ENCODE data around the gene LPP.

LPP gene

GRCh38 chr3:188506446-188506845 is 352.5 kb downstream of the LPP start:
- Histone ChIP-seq H3K36me3 (no peaks in the 10 kb centered on the region), H3K9me3 (no peaks in the 10 kb centered on the region), H3K4me3 (ENCODE audit: low read depth, low read length) (no peak overlapping the region), H3K27me3 (no peaks in the 10 kb centered on the region), H3K4me1 (no peaks in the 10 kb centered on the region)
- TF ChIP-seq, protein P1, sequence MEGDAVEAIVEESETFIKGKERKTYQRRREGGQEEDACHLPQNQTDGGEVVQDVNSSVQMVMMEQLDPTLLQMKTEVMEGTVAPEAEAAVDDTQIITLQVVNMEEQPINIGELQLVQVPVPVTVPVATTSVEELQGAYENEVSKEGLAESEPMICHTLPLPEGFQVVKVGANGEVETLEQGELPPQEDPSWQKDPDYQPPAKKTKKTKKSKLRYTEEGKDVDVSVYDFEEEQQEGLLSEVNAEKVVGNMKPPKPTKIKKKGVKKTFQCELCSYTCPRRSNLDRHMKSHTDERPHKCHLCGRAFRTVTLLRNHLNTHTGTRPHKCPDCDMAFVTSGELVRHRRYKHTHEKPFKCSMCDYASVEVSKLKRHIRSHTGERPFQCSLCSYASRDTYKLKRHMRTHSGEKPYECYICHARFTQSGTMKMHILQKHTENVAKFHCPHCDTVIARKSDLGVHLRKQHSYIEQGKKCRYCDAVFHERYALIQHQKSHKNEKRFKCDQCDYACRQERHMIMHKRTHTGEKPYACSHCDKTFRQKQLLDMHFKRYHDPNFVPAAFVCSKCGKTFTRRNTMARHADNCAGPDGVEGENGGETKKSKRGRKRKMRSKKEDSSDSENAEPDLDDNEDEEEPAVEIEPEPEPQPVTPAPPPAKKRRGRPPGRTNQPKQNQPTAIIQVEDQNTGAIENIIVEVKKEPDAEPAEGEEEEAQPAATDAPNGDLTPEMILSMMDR (IDR thresholded peaks at IDR 0.05; ENCODE audit: low read depth, low read length) = no peak
- no peak for DNase-seq

GRCh38 chr3:188507244-188507720 is 353.3 kb downstream of the LPP start:
- TF ChIP-seq, protein P1 (IDR thresholded peaks at IDR 0.05; ENCODE audit: low read depth, low read length) = no peak
- H3K4me3 ChIP-seq (ENCODE audit: low read depth, low read length) = no peak overlapping the region
- no peaks in the 10 kb centered on the region for H3K4me1 ChIP-seq
- DNase-seq = no peak
- no peaks in the 10 kb centered on the region for H3K9me3 ChIP-seq
- H3K36me3 ChIP-seq = no peaks in the 10 kb centered on the region
- no peaks in the 10 kb centered on the region for H3K27me3 ChIP-seq

DNA sequence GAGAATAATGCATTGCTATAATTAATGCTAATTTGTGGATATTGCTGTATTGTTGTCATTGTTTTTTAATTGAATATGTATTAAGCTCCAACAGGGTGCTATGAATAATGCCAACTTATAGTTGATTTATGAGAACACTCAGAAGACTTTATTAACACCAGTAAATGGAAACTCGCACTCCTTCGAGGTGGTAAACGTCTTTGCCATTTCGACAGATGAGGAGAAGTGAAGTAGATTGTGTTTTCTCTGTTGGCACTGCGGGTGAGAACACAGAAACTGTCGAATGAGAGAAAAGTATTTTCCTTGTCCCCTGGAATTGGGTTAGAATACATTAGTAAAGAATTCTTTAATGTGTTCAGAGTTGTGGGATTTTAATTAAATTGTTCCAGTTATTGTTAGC is 354.5 kb downstream of the LPP start:
- no peaks in the 10 kb centered on the region for H3K9me3 ChIP-seq
- no peak for DNase-seq
- no peaks in the 10 kb centered on the region for H3K27me3 ChIP-seq
- TF ChIP-seq, protein P1 (IDR thresholded peaks at IDR 0.05; ENCODE audit: low read depth, low read length) = no peak
- H3K4me3 ChIP-seq (ENCODE audit: low read depth, low read length) = no peak overlapping the region
- H3K36me3 ChIP-seq = no peaks in the 10 kb centered on the region
- H3K4me1 ChIP-seq = no peaks in the 10 kb centered on the region

DNA sequence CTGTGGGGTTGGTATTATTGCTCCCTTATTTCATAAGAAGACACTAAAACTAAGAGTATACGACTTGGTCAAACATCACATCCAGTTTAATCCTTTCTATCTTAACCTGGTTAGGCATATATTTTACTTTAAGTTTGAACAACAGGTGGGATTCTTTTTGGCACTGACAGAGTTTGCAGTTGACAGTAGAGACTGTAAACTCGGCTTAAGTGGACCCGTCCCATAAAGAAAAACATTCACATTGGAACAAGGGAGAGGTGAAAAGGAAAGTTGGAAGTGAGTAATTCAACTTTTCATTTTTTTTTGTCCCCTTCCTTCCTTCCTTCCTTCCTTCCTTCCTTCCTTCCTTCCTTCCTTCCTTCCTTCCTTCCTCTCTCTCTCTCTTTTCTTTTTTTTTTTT is 355.4 kb downstream of the LPP start:
- Histone ChIP-seq H3K9me3 (no peaks in the 10 kb centered on the region), H3K27me3 (no peaks in the 10 kb centered on the region), H3K36me3 (no peaks in the 10 kb centered on the region), H3K4me1 (no peaks in the 10 kb centered on the region), H3K4me3 (ENCODE audit: low read depth, low read length) (no peak overlapping the region)
- TF ChIP-seq, protein P1 (IDR thresholded peaks at IDR 0.05; ENCODE audit: low read depth, low read length) = no peak
- DNase-seq = no peak

DNA sequence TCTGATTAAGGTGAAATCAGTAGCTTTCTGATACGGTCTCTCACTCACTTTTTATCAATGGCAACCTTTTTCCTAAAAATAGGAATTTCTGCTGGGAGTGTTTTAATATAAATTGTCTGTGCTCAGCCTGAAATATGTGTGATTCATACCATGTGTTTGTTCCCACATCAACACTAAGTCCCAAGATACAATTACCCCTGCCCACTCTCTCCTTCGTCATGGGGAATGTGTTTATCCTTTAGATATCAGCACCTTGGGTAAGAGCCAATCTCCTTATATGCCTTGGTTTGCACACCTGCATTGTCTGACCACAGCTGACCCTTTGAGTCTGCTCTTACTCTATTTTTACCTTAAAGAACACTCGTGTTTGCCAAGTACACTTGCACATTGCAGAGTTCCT is 356.4 kb downstream of the LPP start:
- H3K4me3 ChIP-seq (ENCODE audit: low read depth, low read length) = no peak overlapping the region
- TF ChIP-seq, protein P1 (IDR thresholded peaks at IDR 0.05; ENCODE audit: low read depth, low read length) = no peak
- H3K9me3 ChIP-seq = no peaks in the 10 kb centered on the region
- no peaks in the 10 kb centered on the region for H3K36me3 ChIP-seq
- no peak for DNase-seq
- H3K27me3 ChIP-seq = no peaks in the 10 kb centered on the region
- H3K4me1 ChIP-seq = no peaks in the 10 kb centered on the region

DNA sequence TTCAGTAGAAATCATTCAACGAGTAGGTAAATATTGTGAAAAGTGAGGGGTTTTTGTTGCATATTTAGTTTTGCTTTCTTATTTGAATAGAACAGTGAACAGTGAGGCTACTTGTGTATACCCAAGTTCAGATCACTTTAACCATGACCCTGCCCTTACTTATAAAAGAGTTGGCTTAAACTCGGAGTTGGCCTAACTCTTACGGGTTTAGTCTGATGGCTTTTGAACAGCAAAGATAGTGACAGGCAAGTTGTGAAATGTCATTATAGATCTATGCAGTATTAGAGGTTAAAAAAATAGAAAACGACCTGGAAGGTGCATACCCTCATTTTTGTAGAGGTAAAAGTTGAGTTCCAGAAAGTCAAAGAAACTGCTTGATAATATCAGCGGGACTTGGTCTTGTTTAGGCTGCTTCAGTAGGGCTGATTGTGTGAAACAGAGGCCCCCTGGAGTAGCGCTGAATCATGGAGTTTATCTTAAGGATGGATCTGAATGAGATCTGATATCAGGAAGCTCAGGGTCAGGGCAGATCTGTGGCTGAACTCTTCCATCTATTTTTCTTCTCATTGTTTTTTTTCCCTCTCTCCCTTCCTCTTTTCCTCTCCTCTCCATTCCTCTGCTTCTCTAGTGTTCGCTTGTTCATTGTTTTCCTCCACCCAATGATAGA is 359.8 kb downstream of the LPP start:
- Histone ChIP-seq H3K4me1 (no peaks in the 10 kb centered on the region), H3K4me3 (ENCODE audit: low read depth, low read length) (no peak overlapping the region), H3K36me3 (no peaks in the 10 kb centered on the region), H3K9me3 (no peaks in the 10 kb centered on the region), H3K27me3 (no peaks in the 10 kb centered on the region)
- TF ChIP-seq, protein P1 (IDR thresholded peaks at IDR 0.05; ENCODE audit: low read depth, low read length) = no peak
- DNase-seq = no peak

Measured in BE2C (cell line).